OCI-LY1 (cell line): ENCODE results near the gene MTSS2.

ENCODE experiments used
- H2AFZ ChIP-seq: fragments of 200-600 bp; sonication (generic), shearing (Covaris generic); 2 replicates; pipeline ENCODE4 v1.6.0; 2014; ENCODE audit warnings: antibody characterized with exemption, mild to moderate bottlenecking, low read length
- H3F3A ChIP-seq: fragments of 200-600 bp; sonication (generic), shearing (Covaris generic); 2 replicates; pipeline ENCODE4 v1.6.0; 2014; ENCODE audit warnings: mild to moderate bottlenecking, antibody characterized with exemption, low read length, moderate library complexity; ENCODE audit not compliant: insufficient read depth
- H3K27ac ChIP-seq: fragments of 200-600 bp; sonication (generic); 2 replicates; pipeline ENCODE4 v1.5.1; 2014; ENCODE audit warnings: low read length, mixed run types, mild to moderate bottlenecking, low read depth; ENCODE audit not compliant: poor library complexity, severe bottlenecking
- H3K27me3 ChIP-seq: fragments of 200-600 bp; sonication (generic); 2 replicates; pipeline ENCODE4 v1.6.0; 2014; ENCODE audit warnings: antibody characterized with exemption, mild to moderate bottlenecking, low read length, moderate library complexity; ENCODE audit not compliant: insufficient read depth
- H3K36me3 ChIP-seq: fragments of 200-600 bp; sonication (generic); 2 replicates; pipeline ENCODE4 v1.6.1; 2014; ENCODE audit warnings: mild to moderate bottlenecking, antibody characterized with exemption, low read length, moderate library complexity, mixed read lengths; ENCODE audit not compliant: insufficient read depth
- H3K4me1 ChIP-seq: fragments of 200-600 bp; sonication (generic); 2 replicates; pipeline ENCODE4 v1.5.1; 2014; ENCODE audit warnings: mild to moderate bottlenecking, low read length, moderate library complexity; ENCODE audit not compliant: insufficient read depth, severe bottlenecking
- H3K4me2 ChIP-seq: fragments of 200-600 bp; sonication (generic), shearing (Covaris generic); 2 replicates; pipeline ENCODE4 v1.6.1; 2014; ENCODE audit warnings: low read length
- H3K4me3 ChIP-seq: fragments of 200-600 bp; sonication (generic); 2 replicates; pipeline ENCODE4 v1.5.1; 2014; ENCODE audit warnings: low read length, low read depth, mild to moderate bottlenecking, mixed read lengths; ENCODE audit not compliant: poor library complexity, severe bottlenecking
- H3K79me2 ChIP-seq: fragments of 200-600 bp; shearing (Covaris generic); 2 replicates; pipeline ENCODE4 v1.6.1; 2016; ENCODE audit warnings: mixed run types, low read length, mixed read lengths; ENCODE audit not compliant: insufficient read depth
- H3K9ac ChIP-seq: fragments of 200-600 bp; sonication (generic), shearing (Covaris generic); 2 replicates; pipeline ENCODE4 v1.6.1; 2014; ENCODE audit warnings: mild to moderate bottlenecking, low read length, mixed read lengths
- H3K9me2 ChIP-seq: fragments of 200-600 bp; sonication (generic), shearing (Covaris generic); 2 replicates; pipeline ENCODE4 v1.6.1; 2014; ENCODE audit warnings: low read depth, mild to moderate bottlenecking, low read length, mixed read lengths
- H3K9me3 ChIP-seq: fragments of 200-600 bp; shearing (Covaris generic); 2 replicates; pipeline ENCODE4 v1.6.1; 2014; ENCODE audit warnings: low read length, mixed read lengths
- H4K20me1 ChIP-seq: fragments of 200-600 bp; sonication (generic), shearing (Covaris generic); 2 replicates; pipeline ENCODE4 v1.6.0; 2016; ENCODE audit warnings: mild to moderate bottlenecking, low read length; ENCODE audit not compliant: insufficient read depth
- EZH2 ChIP-seq: fragments of 200-600 bp; sonication (generic), shearing (Covaris generic); IDR thresholded peaks from 2 replicates; pipeline ENCODE4 v1.8.0; 2017; ENCODE audit warnings: borderline replicate concordance, mixed run types, mild to moderate bottlenecking, antibody characterized with exemption, low read length, moderate library complexity, mixed read lengths
- TF ChIP-seq, protein P1 (sequence below): fragments of 200-600 bp; sonication (generic), shearing (Covaris generic); IDR thresholded peaks from 2 replicates; pipeline ENCODE4 v1.5.1; 2017; ENCODE audit warnings: mild to moderate bottlenecking, antibody characterized with exemption, low read length, moderate library complexity, mixed read lengths

The MTSS2 gene

DNA sequence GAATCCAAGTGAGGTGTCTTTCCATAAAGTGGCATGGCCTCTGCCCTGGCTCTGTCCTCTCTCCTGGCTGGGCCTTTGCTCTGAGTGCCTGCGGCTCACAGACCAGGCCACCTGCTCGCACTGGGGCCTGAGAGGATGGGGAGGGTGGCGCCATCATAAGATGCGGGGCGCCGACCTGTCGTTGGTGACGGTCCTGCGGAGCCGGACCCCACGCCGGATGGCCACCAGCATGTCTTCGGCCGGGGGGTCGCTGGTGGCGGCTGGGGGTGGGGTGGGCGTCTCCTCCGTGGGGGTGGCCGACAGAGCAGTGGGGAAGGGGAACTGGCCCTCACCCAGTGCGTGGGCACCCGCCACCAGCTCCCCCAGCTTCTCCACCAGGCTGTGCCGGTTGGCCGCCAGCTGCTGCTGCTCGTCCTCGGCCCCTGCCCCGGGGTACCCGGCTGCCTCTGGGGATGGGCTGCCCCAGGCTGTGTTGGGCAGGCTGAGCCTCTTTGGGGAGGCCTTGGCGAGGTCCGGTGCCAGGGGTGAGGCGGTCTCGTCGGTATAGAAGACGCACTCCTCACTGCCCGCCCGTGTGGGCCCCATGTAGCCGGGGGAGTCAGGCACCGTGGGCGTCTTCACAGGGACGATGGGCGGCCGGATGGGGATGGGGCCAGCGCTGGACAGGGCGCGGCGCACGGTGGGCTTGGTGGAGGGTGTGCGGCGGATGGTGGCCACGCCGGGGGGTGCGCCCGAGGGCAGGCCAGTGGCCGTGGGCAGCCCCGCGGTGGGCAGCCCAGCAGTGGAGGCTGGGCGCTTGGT is 22.1 kb downstream of the MTSS2 start:
- Histone ChIP-seq H3K36me3 (no peaks in the 10 kb centered on the region), H3F3A (no peaks in the 10 kb centered on the region), H4K20me1 (no peaks in the 10 kb centered on the region), H3K79me2 (no peaks in the 10 kb centered on the region), H3K4me3 (no peak overlapping the region), H3K9me3 (no peaks in the 10 kb centered on the region), H3K27ac (no peak overlapping the region), H3K9ac (no peak overlapping the region), H2AFZ (no peak overlapping the region), H3K4me1 (peaks cover 4% of the 10 kb centered on the region), H3K27me3 (peaks cover 5% of the 10 kb centered on the region; the same call in 1 of the 2 replicates), H3K4me2 (no peak overlapping the region), H3K9me2 (no peaks in the 10 kb centered on the region)
- TF ChIP-seq EZH2 = no peak
- TF ChIP-seq, protein P1, sequence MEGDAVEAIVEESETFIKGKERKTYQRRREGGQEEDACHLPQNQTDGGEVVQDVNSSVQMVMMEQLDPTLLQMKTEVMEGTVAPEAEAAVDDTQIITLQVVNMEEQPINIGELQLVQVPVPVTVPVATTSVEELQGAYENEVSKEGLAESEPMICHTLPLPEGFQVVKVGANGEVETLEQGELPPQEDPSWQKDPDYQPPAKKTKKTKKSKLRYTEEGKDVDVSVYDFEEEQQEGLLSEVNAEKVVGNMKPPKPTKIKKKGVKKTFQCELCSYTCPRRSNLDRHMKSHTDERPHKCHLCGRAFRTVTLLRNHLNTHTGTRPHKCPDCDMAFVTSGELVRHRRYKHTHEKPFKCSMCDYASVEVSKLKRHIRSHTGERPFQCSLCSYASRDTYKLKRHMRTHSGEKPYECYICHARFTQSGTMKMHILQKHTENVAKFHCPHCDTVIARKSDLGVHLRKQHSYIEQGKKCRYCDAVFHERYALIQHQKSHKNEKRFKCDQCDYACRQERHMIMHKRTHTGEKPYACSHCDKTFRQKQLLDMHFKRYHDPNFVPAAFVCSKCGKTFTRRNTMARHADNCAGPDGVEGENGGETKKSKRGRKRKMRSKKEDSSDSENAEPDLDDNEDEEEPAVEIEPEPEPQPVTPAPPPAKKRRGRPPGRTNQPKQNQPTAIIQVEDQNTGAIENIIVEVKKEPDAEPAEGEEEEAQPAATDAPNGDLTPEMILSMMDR = no peak

DNA sequence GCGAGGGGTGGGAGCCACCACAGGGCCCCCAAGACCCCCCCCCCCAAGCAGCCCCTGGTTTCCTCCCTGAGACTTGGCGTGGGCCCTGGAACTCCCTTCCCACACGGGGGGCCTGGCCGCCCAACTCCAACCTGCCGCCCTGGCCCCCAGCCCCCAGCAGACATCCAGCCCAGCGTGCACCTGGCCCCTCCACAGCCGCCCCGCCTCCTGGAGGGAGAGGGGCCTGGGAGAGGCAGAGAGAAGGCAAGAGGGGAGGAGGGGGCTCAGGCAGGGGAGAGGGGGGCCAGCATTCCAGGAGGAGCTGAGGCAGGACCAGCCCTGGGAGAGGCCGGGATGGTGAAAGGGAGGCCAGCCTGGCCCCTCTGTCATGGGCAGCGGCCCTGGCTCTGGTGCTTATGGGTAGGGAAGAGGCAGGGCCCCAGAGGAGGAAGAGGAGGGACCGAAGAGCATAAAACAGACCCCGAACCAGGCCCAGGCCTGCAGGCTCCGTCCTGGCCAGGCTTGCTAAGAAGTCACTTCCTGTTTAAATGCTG is 22.8 kb downstream of the MTSS2 start:
- TF ChIP-seq, protein P1 = no peak
- TF ChIP-seq EZH2 = no peak
- Histone ChIP-seq H3K36me3 (no peaks in the 10 kb centered on the region), H3K79me2 (no peaks in the 10 kb centered on the region), H2AFZ (no peak overlapping the region), H3K27ac (no peak overlapping the region), H3K27me3 (peaks cover 5% of the 10 kb centered on the region; the same call in 1 of the 2 replicates), H3K4me1 (peaks cover 4% of the 10 kb centered on the region), H3K4me2 (no peak overlapping the region), H3F3A (no peaks in the 10 kb centered on the region), H4K20me1 (no peaks in the 10 kb centered on the region), H3K9me2 (no peaks in the 10 kb centered on the region), H3K9ac (no peak overlapping the region), H3K4me3 (no peak overlapping the region), H3K9me3 (no peaks in the 10 kb centered on the region)

DNA sequence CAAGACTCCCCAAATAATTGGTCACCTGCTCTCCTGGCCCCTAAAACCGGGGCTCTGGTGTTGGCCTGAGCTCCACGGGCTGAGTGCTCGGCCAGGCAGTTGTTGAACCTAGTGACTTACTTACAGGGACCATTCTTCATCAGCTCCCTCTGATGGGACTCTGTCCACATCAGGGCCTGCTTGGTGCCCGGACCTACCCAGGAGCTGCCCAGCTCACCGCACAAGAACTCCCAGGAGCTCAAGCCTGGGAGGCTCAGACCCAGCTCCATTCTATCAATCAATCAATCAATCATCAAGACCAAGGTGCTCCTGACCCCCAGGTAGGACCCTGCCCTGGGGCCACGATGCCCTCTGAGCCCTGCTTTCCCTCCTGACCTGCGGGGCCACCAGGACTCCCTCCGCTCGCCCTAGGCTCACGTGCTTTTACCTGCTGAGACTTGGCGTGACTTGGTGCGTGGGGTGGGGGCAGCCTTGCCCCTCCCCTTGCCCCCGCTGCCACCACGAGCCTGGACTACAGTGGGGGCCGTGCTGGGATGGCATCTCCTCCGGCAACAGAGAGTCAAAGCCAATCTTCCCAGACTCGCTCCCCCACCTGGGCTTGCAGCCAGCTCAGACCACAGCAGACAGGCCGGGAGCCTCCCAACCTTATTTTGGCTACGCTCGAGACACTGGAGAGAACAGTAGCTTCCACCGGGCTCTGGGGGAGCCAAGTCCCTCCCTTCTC is 23.8 kb downstream of the MTSS2 start:
- H3K36me3 ChIP-seq = no peaks in the 10 kb centered on the region
- no peak overlapping the region for H3K4me3 ChIP-seq
- TF ChIP-seq EZH2 = no peak
- TF ChIP-seq, protein P1 = no peak
- no peak overlapping the region for H3K9ac ChIP-seq
- H3K4me1 ChIP-seq = peaks cover 4% of the 10 kb centered on the region
- H3K4me2 ChIP-seq = no peak overlapping the region
- H3K27me3 ChIP-seq = peaks cover 5% of the 10 kb centered on the region; the same call in 1 of the 2 replicates
- no peaks in the 10 kb centered on the region for H3K79me2 ChIP-seq
- H3K27ac ChIP-seq = no peak overlapping the region
- no peak overlapping the region for H2AFZ ChIP-seq
- H3F3A ChIP-seq = no peaks in the 10 kb centered on the region
- H3K9me2 ChIP-seq = no peaks in the 10 kb centered on the region
- H4K20me1 ChIP-seq = no peaks in the 10 kb centered on the region
- no peaks in the 10 kb centered on the region for H3K9me3 ChIP-seq
